ENCODE results near the gene DPF3. TPM values are rescaled to one million over a fixed set of nuclear protein-coding genes. Genes with fewer than 3 reads are reported as not detected.
"Not testable (repeated sequence)": the region's sequence is repeated elsewhere in the genome, so short reads cannot be mapped to it uniquely, and the experiment has no call there.

Gene DPF3
- total RNA-seq, 1 donor from 2014 or later, result 2.7 TPM

GRCh38 chr14:72882463-72882862, 11.4 kb downstream of the DPF3 start:
- intact Hi-C loops (cut with micrococcal nuclease), result no loop called here

GRCh38 chr14:72882047-72882446, 11.9 kb downstream of the DPF3 start:
- intact Hi-C loops (cut with micrococcal nuclease), result no loop called here

- intact Hi-C loops (cut with micrococcal nuclease), result no loop called here
Observed at GRCh38 chr14:72881543-72881942, 12.4 kb downstream of the DPF3 start.

- intact Hi-C loops (cut with micrococcal nuclease), result no loop called here
Observed at GRCh38 chr14:72880820-72881219, 13.1 kb downstream of the DPF3 start.

- intact Hi-C loops (cut with micrococcal nuclease), result no loop called here
Observed at GRCh38 chr14:72880164-72880563, 13.7 kb downstream of the DPF3 start.

- intact Hi-C loops (cut with micrococcal nuclease), result no loop called here
Observed at GRCh38 chr14:72879431-72879830, 14.5 kb downstream of the DPF3 start.

- intact Hi-C loops (cut with micrococcal nuclease), result no loop called here
Observed at GRCh38 chr14:72878746-72879145, 15.2 kb downstream of the DPF3 start.

- intact Hi-C loops (cut with micrococcal nuclease), result no loop called here
Observed at GRCh38 chr14:72876710-72877063, 17.2 kb downstream of the DPF3 start.

GRCh38 chr14:72876005-72876709, 17.7 kb downstream of the DPF3 start:
- intact Hi-C loops (cut with micrococcal nuclease), result no loop called here

- intact Hi-C loops (cut with micrococcal nuclease), result not testable (repeated sequence)
Observed at GRCh38 chr14:72870878-72871277, 23.0 kb downstream of the DPF3 start.

- intact Hi-C loops (cut with micrococcal nuclease), result no loop called here
Observed at GRCh38 chr14:72869407-72870329, 24.2 kb downstream of the DPF3 start.

GRCh38 chr14:72868500-72868899, 25.4 kb downstream of the DPF3 start:
- intact Hi-C loops (cut with micrococcal nuclease), result no loop called here

- intact Hi-C loops (cut with micrococcal nuclease), result no loop called here
Observed at GRCh38 chr14:72864712-72865365, 29.1 kb downstream of the DPF3 start.

GRCh38 chr14:72863216-72864006, 30.5 kb downstream of the DPF3 start:
- intact Hi-C loops (cut with micrococcal nuclease), result no loop called here

GRCh38 chr14:72856530-72857266, 37.2 kb downstream of the DPF3 start:
- intact Hi-C loops (cut with micrococcal nuclease), result no loop called here

- intact Hi-C loops (cut with micrococcal nuclease), result no loop called here
Observed at GRCh38 chr14:72855913-72856312, 38.0 kb downstream of the DPF3 start.

GRCh38 chr14:72852194-72852593, 41.7 kb downstream of the DPF3 start:
- intact Hi-C loops (cut with micrococcal nuclease), result no loop called here

GRCh38 chr14:72851635-72852034, 42.3 kb downstream of the DPF3 start:
- intact Hi-C loops (cut with micrococcal nuclease), result no loop called here

- intact Hi-C loops (cut with micrococcal nuclease), result no loop called here
Observed at GRCh38 chr14:72850360-72850759, 43.5 kb downstream of the DPF3 start.

- intact Hi-C loops (cut with micrococcal nuclease), result no loop called here
Observed at GRCh38 chr14:72849222-72849621, 44.7 kb downstream of the DPF3 start.

GRCh38 chr14:72847721-72848120, 46.2 kb downstream of the DPF3 start:
- intact Hi-C loops (cut with micrococcal nuclease), result no loop called here
